HG03280 (cell line): ENCODE measurements around the gene BAK1.
A peak's percentile ranks its signal among the peaks of the same experiment; 100 is the strongest.

Source experiments
- ATAC-seq: cut with Tn5 transposase; IDR thresholded peaks from one replicate; pipeline ENCODE4 v1.9.1; 2021; ENCODE audit warnings: mild to moderate bottlenecking, moderate library complexity; ENCODE audit not compliant: unreplicated experiment

BAK1 gene

GRCh38 chr6:33588894-33589293, 8.8 kb upstream of the BAK1 start:
- no peak for ATAC-seq

GRCh38 chr6:33587529-33587928, 7.5 kb upstream of the BAK1 start:
- no peak for ATAC-seq

GRCh38 chr6:33586108-33586640, 6.1 kb upstream of the BAK1 start:
- ATAC-seq, result no peak

GRCh38 chr6:33585403-33586107, 5.5 kb upstream of the BAK1 start:
- peak; percentile 70 for ATAC-seq

- ATAC-seq, result no peak
Measured at GRCh38 chr6:33584700-33585402, 4.8 kb upstream of the BAK1 start.

- ATAC-seq, result no peak
Measured at GRCh38 chr6:33583591-33584155, 3.6 kb upstream of the BAK1 start.

- no peak for ATAC-seq
Measured at GRCh38 chr6:33581186-33581585, 1.1 kb upstream of the BAK1 start.

GRCh38 chr6:33578588-33579011, 1.5 kb downstream of the BAK1 start:
- no peak for ATAC-seq

- no peak for ATAC-seq
Measured at GRCh38 chr6:33578164-33578563, 1.9 kb downstream of the BAK1 start.

- ATAC-seq, result no peak
Measured at GRCh38 chr6:33577718-33578117, 2.4 kb downstream of the BAK1 start.

- no peak for ATAC-seq
Measured at GRCh38 chr6:33577106-33577535, 3.0 kb downstream of the BAK1 start.

- no peak for ATAC-seq
Measured at GRCh38 chr6:33576668-33577067, 3.4 kb downstream of the BAK1 start.

- ATAC-seq, result no peak
Measured at GRCh38 chr6:33575211-33575610, 4.9 kb downstream of the BAK1 start.

- ATAC-seq, result no peak
Measured at GRCh38 chr6:33571637-33572316, 8.3 kb downstream of the BAK1 start.

GRCh38 chr6:33570806-33571636, 9.1 kb downstream of the BAK1 start:
- ATAC-seq, result peak; percentile 82

GRCh38 chr6:33568826-33569570, 11.1 kb downstream of the BAK1 start:
- no peak for ATAC-seq

- no peak for ATAC-seq
Measured at GRCh38 chr6:33567836-33568235, 12.2 kb downstream of the BAK1 start.

GRCh38 chr6:33566182-33567084, 13.6 kb downstream of the BAK1 start:
- no peak for ATAC-seq

- ATAC-seq, result no peak
Measured at GRCh38 chr6:33558801-33559200, 21.3 kb downstream of the BAK1 start.
